GM23248 (cell line): ENCODE measurements around the gene ADCY5. TPM values are rescaled to one million over a fixed set of nuclear protein-coding genes. Genes with fewer than 3 reads are reported as not detected.

ENCODE experiments used
- DNase-seq: peaks from one replicate; pipeline ENCODE4 v3.0.0-alpha.2; 2015
- H2AFZ ChIP-seq: fragments of 200-600 bp; sonication (generic); 2 replicates; pipeline ENCODE4 v1.6.1; 2016; ENCODE audit warnings: antibody characterized with exemption
- H3F3A ChIP-seq: fragments of 200-600 bp; sonication (generic); 2 replicates; pipeline ENCODE4 v1.6.1; 2016; ENCODE audit warnings: mild to moderate bottlenecking, antibody characterized with exemption, mixed run types; ENCODE audit not compliant: insufficient read depth
- H3K27ac ChIP-seq: fragments of 200-600 bp; sonication (generic); 2 replicates; pipeline ENCODE4 v1.5.1; 2016; ENCODE audit warnings: mild to moderate bottlenecking
- H3K27me3 ChIP-seq: fragments of 200-600 bp; sonication (generic); replicated peaks from 2 replicates; pipeline ENCODE4 v1.6.1; 2016; ENCODE audit warnings: mild to moderate bottlenecking; ENCODE audit not compliant: insufficient read depth
- H3K36me3 ChIP-seq: fragments of 200-600 bp; sonication (generic); 2 replicates; pipeline ENCODE4 v1.6.1; 2016; ENCODE audit warnings: low read depth, mild to moderate bottlenecking
- H3K4me1 ChIP-seq: fragments of 200-600 bp; sonication (generic); 2 replicates; pipeline ENCODE4 v1.6.1; 2016; ENCODE audit warnings: mild to moderate bottlenecking; ENCODE audit not compliant: insufficient read depth
- H3K4me2 ChIP-seq: fragments of 200-600 bp; sonication (generic); one replicate; pipeline ENCODE4 v1.6.1; 2016; ENCODE audit warnings: mild to moderate bottlenecking; ENCODE audit not compliant: unreplicated experiment
- H3K4me3 ChIP-seq: fragments of 200-600 bp; sonication (generic); 2 replicates; pipeline ENCODE4 v1.5.1; 2016; ENCODE audit warnings: mild to moderate bottlenecking
- H3K79me2 ChIP-seq: fragments of 200-600 bp; sonication (generic); 2 replicates; pipeline ENCODE4 v1.6.1; 2016; ENCODE audit warnings: mild to moderate bottlenecking; ENCODE audit not compliant: insufficient read depth
- H3K9ac ChIP-seq: fragments of 200-600 bp; sonication (generic); 2 replicates; pipeline ENCODE4 v1.6.1; 2016; ENCODE audit warnings: mild to moderate bottlenecking
- H3K9me2 ChIP-seq: fragments of 200-600 bp; sonication (generic); 2 replicates; pipeline ENCODE4 v1.6.1; 2016; ENCODE audit warnings: mixed run types, mild to moderate bottlenecking, moderate library complexity; ENCODE audit not compliant: insufficient read depth
- H3K9me3 ChIP-seq: fragments of 200-600 bp; sonication (generic); one replicate; pipeline ENCODE4 v1.6.1; 2017; ENCODE audit warnings: low read depth
- H4K20me1 ChIP-seq: fragments of 200-600 bp; sonication (generic); 2 replicates; pipeline ENCODE4 v1.6.0; 2016; ENCODE audit not compliant: insufficient read depth
- EZH2 ChIP-seq: fragments of 200-600 bp; sonication (generic); IDR thresholded peaks from 2 replicates; pipeline ENCODE4 v1.6.1; 2018; ENCODE audit warnings: antibody characterized with exemption, mild to moderate bottlenecking; ENCODE audit not compliant: insufficient read depth, poor library complexity, severe bottlenecking
- EZH2phosphoT487 ChIP-seq: fragments of 200-600 bp; sonication (generic); IDR thresholded peaks from 2 replicates; pipeline ENCODE4 v1.6.1; 2018; ENCODE audit warnings: antibody characterized with exemption, moderate library complexity, mild to moderate bottlenecking, low read depth; ENCODE audit not compliant: insufficient read depth
- WGBS, 2 experiments: methylation state at CpG; one replicate each; pipeline ENCODE4 v1.1.6; 2015 to 2017; ENCODE audit warnings: low lambda C conversion rate in 2 of 2, low coverage in 1 of 2; ENCODE audit errors: missing lambda C conversion rate in 2 of 2; 5-methylcytosine and 5-hydroxymethylcytosine counted together
- in situ Hi-C: fragments of 300-500 bp; cut with MboI; formaldehyde crosslinking; loops from 2 replicates; pipeline ENCODE4 v1.15.0; 2020
- polyA plus RNA-seq: library from polyadenylated mRNA; unstranded; fragments of >200 nt; fragmentation: Nextera tagmentation; extraction: Ambion mirVana; gene quantifications from 2 replicates; pipeline ENCODE4 v1.2.1, GENCODE V29; 2016
- total RNA-seq: library from RNA; depleted of rRNA; stranded (reverse); fragments of >200 nt; shearing (Covaris generic); gene quantifications from 2 replicates; pipeline ENCODE4 v1.2.3, GENCODE V29; 2014

The ADCY5 gene
- total and polyA plus RNA-seq, 2 experiments from 2014 or later, result 0.09 to 1.2 TPM

DNA sequence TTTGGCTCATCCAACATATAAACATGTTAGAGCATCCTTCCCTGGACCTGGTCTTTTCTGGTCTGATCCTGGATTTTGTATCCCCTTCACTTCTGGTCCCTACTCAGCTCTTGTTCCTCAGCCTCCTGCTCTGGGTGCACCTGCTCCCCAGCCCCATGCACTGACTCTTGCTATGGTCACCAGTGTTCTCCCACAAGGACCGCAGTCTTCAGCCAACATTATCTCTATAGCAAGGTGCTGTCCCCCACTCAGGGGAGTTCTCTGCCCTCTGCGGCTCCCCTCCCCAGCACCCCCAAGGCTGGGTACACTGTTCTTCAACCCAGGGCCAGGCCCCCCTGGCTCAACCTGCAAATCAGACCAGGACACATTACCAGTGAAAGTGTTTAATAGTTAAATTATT lies 167.0 kb downstream of the ADCY5 start:
- in situ Hi-C loops, result no loop called here

DNA sequence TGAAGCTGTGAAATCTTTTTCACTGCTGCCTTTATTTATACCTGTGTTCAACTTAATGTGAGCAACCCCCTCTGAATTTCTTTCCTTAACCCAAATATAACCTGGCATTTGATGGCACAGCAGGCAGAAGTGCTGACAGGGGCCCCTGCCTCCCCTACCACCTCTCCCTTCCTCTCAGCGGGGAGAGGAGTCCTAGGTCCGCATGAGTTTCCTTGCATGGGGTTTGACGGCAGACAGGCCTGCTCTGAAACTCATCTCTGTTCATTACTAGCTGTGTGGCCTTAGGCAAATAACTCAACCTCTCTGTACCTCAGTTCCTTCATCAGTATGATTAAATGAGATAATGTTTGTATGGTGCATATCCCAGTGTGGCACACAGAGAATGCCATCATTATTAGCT lies 167.5 kb downstream of the ADCY5 start:
- H3F3A ChIP-seq, result no peaks in the 10 kb centered on the region
- H3K4me2 ChIP-seq, result no peak overlapping the region
- H3K79me2 ChIP-seq, result no peaks in the 10 kb centered on the region
- no peaks in the 10 kb centered on the region for H3K36me3 ChIP-seq
- no peaks in the 10 kb centered on the region for H3K27me3 ChIP-seq
- no peaks in the 10 kb centered on the region for H3K4me1 ChIP-seq
- H3K9ac ChIP-seq, result no peak overlapping the region
- no peak overlapping the region for H3K4me3 ChIP-seq
- DNase-seq, result no peak
- WGBS, 2 experiments, result 56 to 62% methylated on average over 3 of the region's 3 CpGs
- no peak overlapping the region for H2AFZ ChIP-seq
- no peaks in the 10 kb centered on the region for H3K9me2 ChIP-seq
- H3K9me3 ChIP-seq, result no peaks in the 10 kb centered on the region
- no peak overlapping the region for H3K27ac ChIP-seq
- TF ChIP-seq EZH2phosphoT487, result no peak
- no peak for TF ChIP-seq EZH2
- no peaks in the 10 kb centered on the region for H4K20me1 ChIP-seq
- in situ Hi-C loops, result no loop called here

More for the DNA sequence above, 167.0 kb downstream of the ADCY5 start:
- Histone ChIP-seq H4K20me1 (no peaks in the 10 kb centered on the region), H3K9ac (no peak overlapping the region), H3K9me3 (no peaks in the 10 kb centered on the region), H3K4me1 (no peaks in the 10 kb centered on the region), H3F3A (no peaks in the 10 kb centered on the region), H3K27ac (no peak overlapping the region), H3K9me2 (no peaks in the 10 kb centered on the region), H3K79me2 (no peaks in the 10 kb centered on the region), H3K4me2 (no peak overlapping the region), H3K36me3 (no peaks in the 10 kb centered on the region), H3K4me3 (no peak overlapping the region), H3K27me3 (no peaks in the 10 kb centered on the region), H2AFZ (no peak overlapping the region)
- WGBS, 2 experiments, result 96 to 98% methylated on average over 2 of the region's 2 CpGs
- DNase-seq, result no peak
- no peak for TF ChIP-seq EZH2
- no peak for TF ChIP-seq EZH2phosphoT487

DNA sequence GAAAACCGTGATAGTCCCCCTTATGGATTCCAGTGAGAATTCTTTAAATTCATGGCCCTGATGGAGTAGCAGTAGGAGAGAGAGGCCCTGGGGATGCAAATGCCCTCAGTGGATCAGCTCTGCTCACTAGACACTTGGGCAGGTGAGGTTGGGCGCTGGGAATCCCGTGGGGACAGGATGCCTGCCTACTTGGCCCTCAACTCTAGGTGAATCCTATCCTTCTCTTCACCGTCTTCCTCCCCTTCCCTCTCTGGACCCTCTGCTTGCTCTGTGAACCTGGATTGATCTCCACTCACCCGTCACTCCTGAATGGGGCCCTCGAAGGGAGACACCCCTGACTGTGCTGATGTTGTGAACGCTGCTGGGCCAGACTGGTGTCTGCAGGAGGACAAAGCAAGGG lies 169.8 kb downstream of the ADCY5 start:
- H3K9me3 ChIP-seq, result no peaks in the 10 kb centered on the region
- no peaks in the 10 kb centered on the region for H3K9me2 ChIP-seq
- no peaks in the 10 kb centered on the region for H3K4me1 ChIP-seq
- H3K4me3 ChIP-seq, result no peak overlapping the region
- H3K36me3 ChIP-seq, result no peaks in the 10 kb centered on the region
- H2AFZ ChIP-seq, result no peak overlapping the region
- DNase-seq, result no peak
- H3K9ac ChIP-seq, result no peak overlapping the region
- no peak overlapping the region for H3K27ac ChIP-seq
- TF ChIP-seq EZH2phosphoT487 (no peak), EZH2 (no peak)
- H3K27me3 ChIP-seq, result no peaks in the 10 kb centered on the region
- H3K79me2 ChIP-seq, result no peaks in the 10 kb centered on the region
- H3F3A ChIP-seq, result peaks cover under 1% of the 10 kb centered on the region; the same call in 1 of the 2 replicates
- WGBS, 2 experiments, result 71 to 78% methylated on average over 6 to 7 of the region's 7 CpGs
- in situ Hi-C loops, result no loop called here
- H4K20me1 ChIP-seq, result no peaks in the 10 kb centered on the region
- no peak overlapping the region for H3K4me2 ChIP-seq

GRCh38 chr3:123278446-123278845 lies 170.4 kb downstream of the ADCY5 start:
- H3K27ac ChIP-seq, result no peak overlapping the region
- H4K20me1 ChIP-seq, result no peaks in the 10 kb centered on the region
- H3K79me2 ChIP-seq, result no peaks in the 10 kb centered on the region
- no peak overlapping the region for H3K4me3 ChIP-seq
- in situ Hi-C loops, result no loop called here
- TF ChIP-seq EZH2phosphoT487 (no peak), EZH2 (no peak)
- no peaks in the 10 kb centered on the region for H3K36me3 ChIP-seq
- H3K27me3 ChIP-seq, result no peaks in the 10 kb centered on the region
- no peaks in the 10 kb centered on the region for H3K9me2 ChIP-seq
- no peaks in the 10 kb centered on the region for H3K9me3 ChIP-seq
- H3F3A ChIP-seq, result peaks cover 7% of the 10 kb centered on the region
- no peak for DNase-seq
- 67 to 68% methylated on average over 5 of the region's 5 CpGs for WGBS, 2 experiments
- no peak overlapping the region for H2AFZ ChIP-seq
- no peak overlapping the region for H3K4me2 ChIP-seq
- H3K4me1 ChIP-seq, result peaks cover 6% of the 10 kb centered on the region
- H3K9ac ChIP-seq, result no peak overlapping the region

GRCh38 chr3:123277106-123277505 lies 171.8 kb downstream of the ADCY5 start:
- Histone ChIP-seq H3F3A (peaks cover 19% of the 10 kb centered on the region), H2AFZ (no peak overlapping the region), H3K27me3 (no peaks in the 10 kb centered on the region), H3K4me1 (peaks cover 18% of the 10 kb centered on the region), H4K20me1 (no peaks in the 10 kb centered on the region), H3K36me3 (no peaks in the 10 kb centered on the region), H3K9ac (no peak overlapping the region), H3K9me3 (no peaks in the 10 kb centered on the region), H3K4me2 (no peak overlapping the region), H3K9me2 (no peaks in the 10 kb centered on the region), H3K79me2 (no peaks in the 10 kb centered on the region), H3K4me3 (no peak overlapping the region), H3K27ac (no peak overlapping the region)
- in situ Hi-C loops, result no loop called here
- WGBS, 2 experiments, result 97% methylated on average over 6 of the region's 6 CpGs
- TF ChIP-seq EZH2, result no peak
- DNase-seq, result no peak
